Activated T-helper 2 cell treated with anti-CD3 and anti-CD28 coated beads, Interferon-gamma antibody, Interleukin-2, Interleukin-4, amounts not matched to agents 10 μg/mL and 5 μg/mL and 100 μg/mL, durations not matched to agents 14 hours and 24 hours and 36 hours (primary cell): ENCODE measurements around the gene RPL7A. TPM values are rescaled to one million over a fixed set of nuclear protein-coding genes. Genes with fewer than 3 reads are reported as not detected.
"Not testable (repeated sequence)": the region's sequence is repeated elsewhere in the genome, so short reads cannot be mapped to it uniquely, and the experiment has no call there.

Source experiments
- DNase-seq: peaks from one replicate; pipeline ENCODE4 v3.0.0; 2021; ENCODE audit warnings: low spot score
- H3K27ac Mint-ChIP-seq: one replicate; pipeline ENCODE4 v1.8.0; 2021; ENCODE audit warnings: mixed read lengths
- H3K27me3 Mint-ChIP-seq: one replicate; pipeline ENCODE4 v1.8.0; 2021; ENCODE audit warnings: low read depth, mixed read lengths
- H3K36me3 Mint-ChIP-seq: one replicate; pipeline ENCODE4 v1.8.0; 2021; ENCODE audit warnings: low read depth, mixed read lengths
- H3K4me1 Mint-ChIP-seq: one replicate; pipeline ENCODE4 v1.8.0; 2021; ENCODE audit warnings: low read depth, mixed read lengths
- H3K4me3 Mint-ChIP-seq: one replicate; pipeline ENCODE4 v1.8.0; 2021; ENCODE audit warnings: low read depth, mild to moderate bottlenecking, moderate library complexity, mixed read lengths
- H3K9me3 Mint-ChIP-seq: one replicate; pipeline ENCODE4 v1.8.0; 2021; ENCODE audit warnings: mixed read lengths
- intact Hi-C: fragments of 100-400 bp; cut with micrococcal nuclease; formaldehyde crosslinking; loops from one replicate; pipeline ENCODE4 v1.15.1; 2023
- total RNA-seq: library from RNA; stranded (reverse); gene quantifications from 2 replicates; pipeline ENCODE4 v1.2.3, GENCODE V29; 2022

RPL7A gene
- total RNA-seq, 1 donor from 2014 or later = 2,588 TPM

DNA sequence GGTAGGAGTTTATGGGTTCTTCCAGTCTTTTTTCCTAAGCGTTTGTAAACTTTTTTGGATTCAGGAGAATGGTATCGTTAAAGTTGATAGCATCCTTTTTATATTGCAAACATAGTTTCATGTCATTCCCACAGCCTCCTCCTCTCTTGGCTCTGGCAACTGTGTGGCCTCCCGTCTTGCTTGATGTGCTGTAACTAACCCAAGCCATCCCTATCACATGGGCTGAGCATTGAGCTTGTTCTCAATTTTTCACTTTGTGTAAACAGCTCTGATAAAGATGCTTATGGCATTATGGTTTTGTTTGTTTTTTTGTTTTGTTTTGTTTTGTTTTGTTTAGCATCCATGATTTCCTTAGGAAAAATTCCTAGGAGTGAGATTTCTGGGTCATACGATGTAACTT, 32.7 kb downstream of the RPL7A start:
- Mint-ChIP-seq H3K9me3 (no peaks in the 10 kb centered on the region), H3K27me3 (peaks cover 2% of the 10 kb centered on the region), H3K36me3 (no peaks in the 10 kb centered on the region), H3K27ac (no peak overlapping the region), H3K4me1 (no peaks in the 10 kb centered on the region), H3K4me3 (no peak overlapping the region)
- DNase-seq = no peak
- intact Hi-C loops = no loop called here

DNA sequence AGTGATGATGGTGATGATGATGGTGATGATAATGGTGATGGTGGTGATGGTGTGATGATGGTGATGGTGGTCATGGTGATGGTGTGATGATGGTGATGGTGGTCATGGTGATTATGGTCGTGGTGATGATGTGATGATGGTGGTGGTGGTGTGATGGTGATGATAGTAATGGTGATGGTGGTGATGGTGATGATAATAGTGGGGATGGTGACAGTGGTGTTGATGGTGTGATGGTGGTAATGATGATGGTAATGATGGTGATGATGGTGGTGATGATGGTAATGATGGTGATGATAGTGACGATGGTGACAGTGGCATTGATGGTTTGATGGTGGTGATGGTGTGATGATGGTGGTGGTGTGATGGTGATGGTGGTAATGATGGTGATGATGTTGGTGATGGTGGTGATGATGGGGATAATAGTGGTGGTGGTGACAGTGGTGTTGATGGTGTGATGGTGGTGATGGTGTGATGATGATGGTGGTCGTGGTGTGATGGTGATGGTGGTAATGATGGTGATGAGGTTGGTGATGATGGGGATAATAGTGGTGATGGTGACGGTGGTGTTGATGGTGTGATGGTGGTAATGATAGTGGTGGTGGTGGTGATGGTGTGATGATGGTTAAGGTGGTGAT, 34.6 kb downstream of the RPL7A start:
- no peaks in the 10 kb centered on the region for H3K27me3 Mint-ChIP-seq
- H3K36me3 Mint-ChIP-seq = no peaks in the 10 kb centered on the region
- H3K9me3 Mint-ChIP-seq = no peaks in the 10 kb centered on the region
- no peak overlapping the region for H3K4me3 Mint-ChIP-seq
- H3K27ac Mint-ChIP-seq = no peak overlapping the region
- intact Hi-C loops = no loop called here
- no peaks in the 10 kb centered on the region for H3K4me1 Mint-ChIP-seq
- no peak for DNase-seq

- Mint-ChIP-seq H3K4me3 (no peak overlapping the region), H3K9me3 (no peaks in the 10 kb centered on the region), H3K27me3 (no peaks in the 10 kb centered on the region), H3K27ac (no peak overlapping the region), H3K4me1 (no peaks in the 10 kb centered on the region), H3K36me3 (no peaks in the 10 kb centered on the region)
- DNase-seq = no peak
- intact Hi-C loops = no loop called here
Measured at GRCh38 chr9:133383438-133383837, 35.4 kb downstream of the RPL7A start.

GRCh38 chr9:133384736-133385321, 36.8 kb downstream of the RPL7A start:
- Mint-ChIP-seq H3K4me3 (no peak overlapping the region), H3K36me3 (no peaks in the 10 kb centered on the region), H3K9me3 (no peaks in the 10 kb centered on the region), H3K27ac (no peak overlapping the region), H3K27me3 (no peaks in the 10 kb centered on the region), H3K4me1 (no peaks in the 10 kb centered on the region)
- DNase-seq = no peak
- intact Hi-C loops = no loop called here

DNA sequence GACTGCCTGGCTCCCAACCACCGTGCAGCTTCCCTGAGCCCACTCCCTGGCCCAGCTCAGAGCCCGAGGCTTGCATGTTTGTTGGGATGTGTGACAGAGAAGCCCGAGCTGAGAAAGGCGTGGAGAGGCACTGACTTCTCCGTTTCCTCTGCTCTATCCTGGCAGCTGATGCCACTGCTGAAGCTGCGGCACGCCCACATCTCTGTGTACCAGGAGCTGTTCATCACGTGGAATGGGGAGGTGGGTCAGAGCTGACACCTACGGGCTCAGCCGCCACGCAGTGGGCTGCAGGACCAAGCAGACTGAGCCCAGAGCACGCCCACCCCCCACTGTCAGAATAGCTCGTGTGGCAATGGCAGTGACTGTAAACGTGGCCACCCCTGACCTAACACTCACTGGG, 37.4 kb downstream of the RPL7A start:
- no peaks in the 10 kb centered on the region for H3K9me3 Mint-ChIP-seq
- H3K36me3 Mint-ChIP-seq = no peaks in the 10 kb centered on the region
- DNase-seq = no peak
- no peaks in the 10 kb centered on the region for H3K27me3 Mint-ChIP-seq
- H3K4me1 Mint-ChIP-seq = no peaks in the 10 kb centered on the region
- H3K27ac Mint-ChIP-seq = no peak overlapping the region
- no peak overlapping the region for H3K4me3 Mint-ChIP-seq
- intact Hi-C loops = no loop called here

- Mint-ChIP-seq H3K4me1 (no peaks in the 10 kb centered on the region), H3K36me3 (no peaks in the 10 kb centered on the region), H3K27ac (no peak overlapping the region), H3K9me3 (no peaks in the 10 kb centered on the region), H3K4me3 (no peak overlapping the region), H3K27me3 (no peaks in the 10 kb centered on the region)
- intact Hi-C loops = no loop called here
- no peak for DNase-seq
Measured at GRCh38 chr9:133386338-133386737, 38.3 kb downstream of the RPL7A start.

GRCh38 chr9:133387680-133388079, 39.7 kb downstream of the RPL7A start:
- H3K4me3 Mint-ChIP-seq = no peak overlapping the region
- H3K27me3 Mint-ChIP-seq = no peaks in the 10 kb centered on the region
- H3K4me1 Mint-ChIP-seq = no peaks in the 10 kb centered on the region
- no peaks in the 10 kb centered on the region for H3K36me3 Mint-ChIP-seq
- DNase-seq = no peak
- H3K9me3 Mint-ChIP-seq = no peaks in the 10 kb centered on the region
- H3K27ac Mint-ChIP-seq = no peak overlapping the region
- intact Hi-C loops = no loop called here

GRCh38 chr9:133389025-133389557, 41.1 kb downstream of the RPL7A start:
- H3K27me3 Mint-ChIP-seq = no peaks in the 10 kb centered on the region
- no peak overlapping the region for H3K27ac Mint-ChIP-seq
- H3K4me3 Mint-ChIP-seq = no peak overlapping the region
- H3K9me3 Mint-ChIP-seq = no peaks in the 10 kb centered on the region
- no peak for DNase-seq
- intact Hi-C loops = no loop called here
- H3K4me1 Mint-ChIP-seq = no peaks in the 10 kb centered on the region
- no peaks in the 10 kb centered on the region for H3K36me3 Mint-ChIP-seq

DNA sequence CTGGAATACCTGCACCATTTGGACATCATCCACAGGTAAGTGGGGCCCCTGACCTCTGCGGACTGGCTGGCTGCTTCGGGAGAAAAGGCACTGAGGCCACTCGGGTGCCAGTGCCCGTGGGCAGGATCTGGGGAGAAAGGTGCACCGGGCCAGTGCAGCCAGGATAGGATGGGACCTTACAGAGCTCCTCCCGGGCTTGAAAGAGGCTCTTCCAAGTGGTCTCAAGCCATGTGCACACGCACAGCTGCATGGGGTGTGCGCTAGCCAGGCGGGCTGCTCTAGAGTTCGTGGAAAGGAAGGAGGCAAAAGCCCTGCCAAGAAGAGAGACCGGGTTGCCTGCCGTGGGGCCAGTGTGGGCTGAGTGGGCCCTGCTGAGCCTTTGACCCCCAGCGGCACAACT, 41.5 kb downstream of the RPL7A start:
- no peaks in the 10 kb centered on the region for H3K36me3 Mint-ChIP-seq
- H3K4me3 Mint-ChIP-seq = no peak overlapping the region
- H3K27me3 Mint-ChIP-seq = no peaks in the 10 kb centered on the region
- intact Hi-C loops = no loop called here
- H3K9me3 Mint-ChIP-seq = no peaks in the 10 kb centered on the region
- no peak for DNase-seq
- no peak overlapping the region for H3K27ac Mint-ChIP-seq
- no peaks in the 10 kb centered on the region for H3K4me1 Mint-ChIP-seq

- Mint-ChIP-seq H3K4me3 (no peak overlapping the region), H3K27me3 (no peaks in the 10 kb centered on the region), H3K4me1 (no peaks in the 10 kb centered on the region), H3K27ac (no peak overlapping the region), H3K36me3 (no peaks in the 10 kb centered on the region), H3K9me3 (no peaks in the 10 kb centered on the region)
- DNase-seq = no peak
- intact Hi-C loops = no loop called here
Measured at GRCh38 chr9:133390713-133391112, 42.7 kb downstream of the RPL7A start.

DNA sequence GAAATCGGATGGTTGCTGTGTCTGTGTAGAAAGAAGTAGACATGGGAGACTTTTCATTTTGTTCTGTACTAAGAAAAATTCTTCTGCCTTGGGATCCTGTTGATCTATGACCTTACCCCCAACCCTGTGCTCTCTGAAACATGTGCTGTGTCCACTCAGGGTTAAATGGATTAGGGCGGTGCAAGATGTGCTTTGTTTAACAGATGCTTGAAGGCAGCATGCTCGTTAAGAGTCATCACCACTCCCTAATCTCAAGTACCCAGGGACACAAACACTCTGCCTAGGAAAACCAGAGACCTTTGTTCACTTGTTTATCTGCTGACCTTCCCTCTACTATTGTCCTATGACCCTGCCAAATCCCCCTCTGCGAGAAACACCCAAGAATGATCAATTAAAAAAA, 43.4 kb downstream of the RPL7A start:
- DNase-seq, H3K27me3 Mint-ChIP-seq, H3K27ac Mint-ChIP-seq, H3K36me3 Mint-ChIP-seq, intact Hi-C loops, H3K4me1 Mint-ChIP-seq, H3K9me3 Mint-ChIP-seq, H3K4me3 Mint-ChIP-seq: not testable (repeated sequence)

GRCh38 chr9:133392308-133392707, 44.3 kb downstream of the RPL7A start:
- H3K4me1 Mint-ChIP-seq, H3K4me3 Mint-ChIP-seq, intact Hi-C loops, H3K27ac Mint-ChIP-seq, DNase-seq, H3K27me3 Mint-ChIP-seq, H3K36me3 Mint-ChIP-seq, H3K9me3 Mint-ChIP-seq: not testable (repeated sequence)

GRCh38 chr9:133393399-133393798, 45.4 kb downstream of the RPL7A start:
- Mint-ChIP-seq H3K36me3 (no peaks in the 10 kb centered on the region), H3K4me1 (no peaks in the 10 kb centered on the region), H3K4me3 (no peak overlapping the region), H3K27me3 (no peaks in the 10 kb centered on the region), H3K27ac (no peak overlapping the region), H3K9me3 (no peaks in the 10 kb centered on the region)
- intact Hi-C loops = no loop called here
- DNase-seq = no peak
